SK-N-DZ (cell line): ENCODE results near the gene CST3. TPM values are rescaled to one million over a fixed set of nuclear protein-coding genes. Genes with fewer than 3 reads are reported as not detected.
"Not testable (repeated sequence)": the region's sequence is repeated elsewhere in the genome, so short reads cannot be mapped to it uniquely, and the experiment has no call there.

ENCODE experiments used
- DNase-seq: peaks from one replicate; pipeline ENCODE4 v3.0.0-alpha.2; 2015; ENCODE audit warnings: low spot score
- polyA plus RNA-seq, 2 experiments: library from polyadenylated mRNA; depleted of rRNA; stranded (reverse); fragments of >200 nt; gene quantifications; 2 replicates each; pipeline ENCODE4 v1.2.3, GENCODE V29; 2014

Gene CST3
- polyA plus RNA-seq (2014; cell fraction: cytosol; rRNA removed): 151 and 158 TPM in 2 replicates
- 50.4 and 85.0 TPM in 2 replicates for polyA plus RNA-seq (2014; cell fraction: nucleus; rRNA removed)

GRCh38 chr20:23637282-23638221 lies at the start of gene CST3:
CST3 (minus strand) TSS chr20:23637955; CDS start chr20:23637862, 93 bp downstream.
- peak; percentile 80 for DNase-seq

GRCh38 chr20:23686046-23686750 lies 48.4 kb upstream of the CST3 start:
- no peak for DNase-seq

- DNase-seq: not testable (repeated sequence)
Observed at GRCh38 chr20:23685529-23685896, 47.8 kb upstream of the CST3 start.

- no peak for DNase-seq
Observed at GRCh38 chr20:23684261-23684660, 46.5 kb upstream of the CST3 start.

- DNase-seq: no peak
Observed at GRCh38 chr20:23683807-23684206, 46.1 kb upstream of the CST3 start.

DNA sequence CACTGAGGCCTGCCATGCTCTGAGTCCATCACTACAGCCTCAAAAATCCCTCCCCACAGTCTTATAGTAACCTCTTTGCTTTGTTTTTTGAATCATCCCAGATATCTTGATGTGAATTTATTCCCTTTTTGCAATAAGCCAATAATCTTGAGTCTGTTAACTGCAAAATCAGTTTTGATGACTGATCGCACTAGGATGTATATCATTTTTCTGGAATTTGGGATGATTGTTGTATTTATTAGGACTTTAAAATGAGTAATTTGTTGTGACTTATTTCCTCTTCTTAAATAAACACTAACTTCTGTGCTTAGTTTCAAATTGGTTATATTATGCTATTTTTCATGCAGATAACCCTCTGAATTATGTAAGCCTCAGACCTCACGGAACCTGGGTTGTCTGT lies 45.5 kb upstream of the CST3 start:
- DNase-seq: no peak

DNA sequence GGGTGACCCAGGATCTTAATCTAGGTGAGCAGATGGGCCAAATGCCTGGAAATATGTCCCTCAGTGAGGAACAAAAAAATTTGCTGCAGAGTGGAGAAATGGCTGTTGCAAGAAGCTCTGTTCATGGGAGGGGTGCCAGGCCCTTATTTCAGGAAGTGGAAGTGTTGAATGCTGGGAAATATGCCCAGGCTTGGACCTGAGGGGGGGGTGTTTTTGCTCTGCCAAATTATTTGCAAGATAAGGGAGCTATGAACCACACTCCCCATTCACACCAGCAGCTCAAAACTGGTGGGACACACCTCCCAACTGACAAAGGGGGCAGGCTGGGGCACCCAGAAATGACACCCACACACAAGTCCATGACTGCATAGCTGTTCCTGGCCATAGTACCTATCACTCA lies 42.4 kb upstream of the CST3 start:
- DNase-seq: no peak

DNA sequence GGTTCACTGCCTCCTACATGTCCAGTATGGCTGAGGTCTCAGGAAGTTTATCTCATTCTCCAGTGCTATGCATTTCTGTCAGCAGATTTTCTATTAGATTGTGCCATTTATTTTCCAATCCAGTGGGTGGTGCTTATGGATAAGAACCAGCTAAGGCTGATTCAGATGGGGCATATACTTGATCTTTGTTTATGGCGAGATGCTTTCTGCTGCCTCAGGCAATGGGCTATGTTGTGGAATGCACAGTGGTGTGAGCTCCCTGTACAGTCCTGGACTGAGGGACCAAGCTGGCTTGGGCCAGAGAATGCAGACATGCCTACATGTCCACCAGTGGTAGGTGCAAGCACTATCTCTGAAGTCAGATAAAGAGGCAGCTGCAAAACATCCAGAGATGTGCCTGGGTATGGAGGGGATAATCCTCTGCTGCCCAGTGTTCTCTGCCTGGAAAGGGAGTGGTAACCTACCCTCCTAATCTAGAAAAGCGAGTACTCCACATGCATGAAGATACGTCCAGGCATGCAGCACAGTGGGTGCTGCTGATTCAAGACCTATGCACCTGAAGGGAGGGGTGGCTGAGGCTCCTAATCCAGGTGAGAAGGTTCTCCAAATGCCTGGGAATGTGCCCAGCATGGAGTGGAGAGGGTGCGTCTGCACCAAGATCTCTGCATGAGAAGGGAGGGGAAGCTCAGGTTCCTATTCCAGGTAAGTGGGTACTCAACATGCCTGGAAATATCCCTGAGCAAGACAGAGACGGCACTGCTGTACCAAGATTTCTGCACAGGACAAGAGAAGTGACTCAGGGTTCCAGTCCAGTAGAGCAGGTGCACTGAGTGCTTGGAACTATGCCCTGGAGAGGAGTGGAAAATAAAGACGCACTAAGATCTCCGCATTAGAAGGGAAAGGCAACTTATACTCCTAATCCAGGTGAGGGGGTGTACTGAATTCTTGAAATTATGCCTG lies 41.7 kb upstream of the CST3 start:
- no peak for DNase-seq

DNA sequence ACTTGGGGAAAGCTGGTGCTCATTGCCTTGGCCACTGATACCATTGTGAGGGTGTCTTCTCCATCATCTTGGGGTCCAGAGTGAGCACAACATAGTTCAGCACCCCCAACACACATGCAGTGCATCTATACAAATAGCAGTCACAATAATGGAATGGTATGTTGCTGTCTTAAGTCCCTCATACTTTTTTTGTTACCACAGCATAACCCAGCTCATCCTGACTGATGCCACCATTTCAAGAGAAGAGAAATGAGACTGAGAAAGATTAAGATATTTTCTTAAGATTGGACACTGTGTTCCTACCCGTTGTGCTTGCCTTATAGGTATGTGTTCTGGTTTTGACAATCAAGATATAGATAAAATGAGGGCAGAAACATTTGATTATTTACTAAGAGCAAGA lies 35.5 kb upstream of the CST3 start:
- DNase-seq: no peak

- no peak for DNase-seq
Observed at GRCh38 chr20:23672158-23672557, 34.4 kb upstream of the CST3 start.

DNA sequence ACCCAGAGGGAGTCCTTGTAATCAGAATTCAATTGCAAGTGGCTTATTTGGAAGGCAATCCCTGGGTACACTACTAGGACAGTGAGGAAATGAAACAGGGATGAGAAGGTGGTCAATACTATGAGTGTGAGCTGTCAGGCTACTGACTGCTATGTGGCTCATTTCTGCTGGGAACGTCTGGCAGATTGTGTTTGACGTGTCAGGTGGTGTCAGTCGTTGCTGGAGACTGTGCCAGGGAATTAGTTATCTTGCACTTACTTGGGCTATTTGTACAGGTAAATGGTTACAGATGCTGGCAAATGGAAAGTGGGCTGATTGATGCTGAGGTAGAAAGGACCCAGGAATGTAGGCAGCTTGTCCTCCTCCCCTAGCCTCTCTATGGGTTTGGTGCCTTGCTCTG lies 33.7 kb upstream of the CST3 start:
- no peak for DNase-seq

DNA sequence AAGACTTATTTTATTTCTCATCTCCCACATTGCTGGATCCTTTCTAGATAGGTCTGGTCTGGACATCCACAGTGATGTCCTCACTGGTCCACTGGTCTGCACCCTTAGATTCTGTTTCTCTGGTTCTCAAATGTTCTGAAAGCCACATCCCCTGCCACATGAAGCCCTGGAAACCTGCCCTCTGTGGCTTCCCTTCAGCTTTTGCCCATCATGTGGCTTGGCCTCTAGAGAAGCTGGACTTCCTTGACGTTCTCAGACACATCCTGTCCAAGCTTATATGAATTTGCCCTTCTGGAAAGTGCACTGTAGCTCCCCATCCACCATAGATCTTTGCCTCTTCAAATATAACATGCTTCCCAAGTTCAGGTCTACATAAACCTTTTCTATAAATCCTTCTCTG lies 32.6 kb upstream of the CST3 start:
- DNase-seq: no peak

- no peak for DNase-seq
Observed at GRCh38 chr20:23669866-23670265, 32.1 kb upstream of the CST3 start.

DNA sequence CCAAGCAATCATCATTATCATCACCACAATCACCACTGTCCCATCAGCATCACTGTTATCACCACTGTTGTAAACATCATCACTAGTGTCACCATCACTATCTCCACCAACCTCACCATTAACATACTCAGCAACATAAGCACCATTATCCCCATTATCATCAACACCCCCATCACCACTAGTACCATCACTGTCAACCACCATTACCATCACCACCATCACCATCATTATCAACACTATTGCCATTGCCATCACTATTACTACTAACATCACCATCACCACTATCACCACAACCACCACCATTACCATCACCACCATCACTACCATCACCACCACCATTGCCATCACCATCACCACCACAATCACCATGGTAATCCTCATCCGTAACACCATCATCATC lies 31.6 kb upstream of the CST3 start:
- DNase-seq: no peak

GRCh38 chr20:23668477-23668951 lies 30.8 kb upstream of the CST3 start:
- peak; percentile 58 for DNase-seq

GRCh38 chr20:23667666-23668065 lies 29.9 kb upstream of the CST3 start:
- no peak for DNase-seq

- no peak for DNase-seq
Observed at GRCh38 chr20:23666698-23667097, 28.9 kb upstream of the CST3 start.

DNA sequence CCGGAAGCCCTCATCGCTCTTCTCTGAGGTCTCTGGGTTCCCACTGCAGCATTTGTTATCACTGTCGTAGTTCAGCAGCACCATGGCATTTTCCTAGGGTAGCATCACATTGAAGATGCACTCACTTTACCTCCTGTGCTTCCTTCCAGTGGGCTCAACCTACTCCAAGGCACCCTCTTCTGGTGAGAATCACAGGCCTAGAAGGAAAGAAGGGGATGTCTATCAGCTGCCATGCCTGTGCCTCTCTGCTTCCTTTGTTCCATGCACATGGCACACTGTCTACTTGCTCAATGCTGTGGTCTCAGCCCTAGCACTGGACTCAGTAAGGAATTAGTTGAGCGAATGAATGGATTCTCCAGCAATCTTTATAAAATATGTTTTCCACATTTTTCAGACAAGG lies 28.4 kb upstream of the CST3 start:
- DNase-seq: no peak

DNA sequence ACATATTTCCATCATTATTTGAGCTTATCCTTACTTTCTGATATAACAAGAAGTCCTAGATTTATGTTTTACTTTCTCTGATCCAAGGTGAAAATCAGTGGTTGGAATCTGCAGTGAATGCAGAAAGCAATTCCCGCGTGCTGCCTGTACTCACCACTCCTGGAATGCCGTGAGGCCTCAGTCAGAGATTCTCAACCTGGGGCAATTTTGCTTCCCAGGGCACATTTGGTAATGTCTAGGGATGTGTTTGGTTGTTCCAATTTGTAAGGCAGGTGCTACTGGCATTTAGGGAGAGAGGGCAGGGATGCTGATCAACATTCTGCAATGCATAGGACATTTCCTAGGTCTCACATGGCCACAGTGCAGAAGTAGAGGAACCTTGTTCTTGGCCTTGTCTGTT lies 27.2 kb upstream of the CST3 start:
- DNase-seq: no peak

DNA sequence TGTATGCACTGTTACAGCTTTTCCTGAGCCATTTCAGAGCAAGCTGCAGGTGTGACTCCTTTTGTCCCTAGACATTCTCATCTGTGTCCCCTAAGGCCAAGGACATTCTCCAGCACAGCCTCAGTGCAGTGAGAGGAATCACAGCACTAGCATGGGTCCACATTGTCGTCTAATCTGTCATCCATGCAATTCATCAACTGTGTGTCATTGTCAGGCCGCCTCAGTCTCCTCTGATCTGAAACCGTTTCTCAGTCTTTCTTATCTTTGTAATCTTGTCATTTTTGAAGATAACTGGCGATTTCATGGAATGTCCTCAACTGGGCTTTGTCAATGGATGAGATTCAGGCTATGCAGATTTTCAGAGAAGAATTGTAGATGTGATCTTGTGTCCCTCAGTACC lies 26.3 kb upstream of the CST3 start:
- not testable (repeated sequence) for DNase-seq

- DNase-seq: no peak
Observed at GRCh38 chr20:23663180-23663579, 25.4 kb upstream of the CST3 start.
